HepG2 (cell line): ENCODE results near the gene DHX36. TPM values are rescaled to one million over a fixed set of nuclear protein-coding genes. Genes with fewer than 3 reads are reported as not detected.

Experiments
- ATAC-seq: fragments of 200-7000 bp; cut with Tn5 transposase; 3 replicates; pipeline ENCODE4 v1.9.1; 2020; ENCODE audit warnings: mild to moderate bottlenecking, moderate library complexity
- BruUV-seq: library from RNA; stranded (reverse); fragments of 400-500 nt; replicated peaks from 2 replicates; lab custom pipeline; 2021; lab: Mats Ljungman, UMichigan
- CTCF ChIA-PET: fragments of 300-600 bp; formaldehyde crosslinking; extraction: SDS; loops from one replicate; lab custom pipeline; 2021; ENCODE audit warnings: low total read pairs, inconsistent platforms, low intra/inter-chr PET ratio; lab: Yijun Ruan, JAX
- POLR2A ChIA-PET: fragments of 350-600 bp; sonication (Branson Sonifier 250); formaldehyde crosslinking; loops from one replicate; lab custom pipeline; 2020; ENCODE audit warnings: antibody characterized with exemption, inconsistent platforms; lab: Yijun Ruan, JAX
- DNase-seq: peaks from one replicate; pipeline ENCODE4 v3.0.0-alpha.2; 2015; ENCODE audit warnings: low spot score
- FAIRE-seq: peaks from 3 replicates; lab custom pipeline; 2011; peaks lifted over from hg19 to GRCh38; lab: Jason Lieb, UNC
- H2AFZ ChIP-seq: one replicate; pipeline ENCODE4 v1.6.1; 2011; ENCODE audit warnings: low read length, inconsistent platforms
- H3K27ac ChIP-seq: fragments of 300-600 bp; 3 replicates; pipeline ENCODE4 v1.8.0; 2011; ENCODE audit warnings: mixed run types, mild to moderate bottlenecking, mixed read lengths, low read length, inconsistent platforms; ENCODE audit not compliant: insufficient read depth; ENCODE audit errors: extremely low read length
- H3K27me3 ChIP-seq, 2 experiments: fragments of 200-600 bp in 1 of 2; 2 replicates in 1 of 2; 3 replicates in 1 of 2; pipeline versions ENCODE4 v1.6.0 to v1.8.0; 2011; ENCODE audit warnings: low read length in 2 of 2, mild to moderate bottlenecking in 2 of 2, moderate library complexity in 2 of 2, inconsistent platforms in 1 of 2; ENCODE audit not compliant: insufficient read depth in 2 of 2, control insufficient read depth in 1 of 2
- H3K36me3 ChIP-seq, 2 experiments: fragments of 200-600 bp in 1 of 2; replicated peaks in 1 of 2; 2 replicates in 1 of 2; 3 replicates in 1 of 2; pipeline versions ENCODE4 v1.5.1 to v1.8.0; 2011; ENCODE audit warnings: low read length in 2 of 2, inconsistent platforms in 1 of 2; ENCODE audit not compliant: insufficient read depth in 2 of 2, control insufficient read depth in 1 of 2
- H3K4me1 ChIP-seq: 2 replicates; pipeline ENCODE4 v1.5.1; 2012; ENCODE audit warnings: low read length, inconsistent platforms; ENCODE audit not compliant: insufficient read depth
- H3K4me2 ChIP-seq: 2 replicates; pipeline ENCODE4 v1.6.0; 2011; ENCODE audit warnings: low read depth, low read length, inconsistent platforms
- H3K4me3 ChIP-seq, 3 experiments: fragments of 200-600 bp in 1 of 3; sonication (generic), shearing (Covaris generic) in 1 of 3; replicated peaks in 1 of 3; 2 replicates each; pipeline ENCODE4 v1.5.1; 2011 to 2016; ENCODE audit warnings: low read length in 3 of 3, inconsistent platforms in 2 of 3, low read depth in 2 of 3, mild to moderate bottlenecking in 2 of 3, control low read depth in 1 of 3, mixed read lengths in 1 of 3; ENCODE audit not compliant: insufficient read depth in 1 of 3
- H3K79me2 ChIP-seq: one replicate; pipeline ENCODE4 v1.6.1; 2011; ENCODE audit warnings: low read length, inconsistent platforms; ENCODE audit not compliant: insufficient read depth
- H3K9ac ChIP-seq: 2 replicates; pipeline ENCODE4 v1.6.0; 2011; ENCODE audit warnings: mild to moderate bottlenecking, low read depth, low read length, inconsistent platforms; ENCODE audit not compliant: insufficient read depth
- H3K9me3 ChIP-seq: 2 replicates; pipeline ENCODE4 v1.5.1; 2012; ENCODE audit warnings: mild to moderate bottlenecking, low read length
- H4K20me1 ChIP-seq: 2 replicates; pipeline ENCODE4 v1.6.0; 2011; ENCODE audit warnings: inconsistent platforms, mild to moderate bottlenecking, low read length, moderate library complexity; ENCODE audit not compliant: insufficient read depth
- CAMTA2 ChIP-seq: sonication (generic); formaldehyde crosslinking; IDR thresholded peaks from 2 replicates; pipeline ENCODE4 v1.4.0; 2020; ENCODE audit warnings: mild to moderate bottlenecking, missing genetic modification reagents, borderline replicate concordance
- DR1 ChIP-seq: sonication (generic); formaldehyde crosslinking; IDR thresholded peaks from 2 replicates; pipeline ENCODE4 v1.8.0; 2021; ENCODE audit warnings: mild to moderate bottlenecking, missing genetic modification reagents, inconsistent platforms
- ELF1 ChIP-seq: sonication (generic); formaldehyde crosslinking; IDR thresholded peaks from 2 replicates; pipeline ENCODE4 v1.4.0; 2020; ENCODE audit warnings: missing genetic modification reagents
- GATAD1 ChIP-seq: IDR thresholded peaks from 2 replicates; pipeline ENCODE4 v1.6.1; 2016; ENCODE audit warnings: missing genetic modification reagents, missing compliant biosample characterization
- GMEB2 ChIP-seq: IDR thresholded peaks from 2 replicates; pipeline ENCODE4 v1.6.1; 2016; ENCODE audit warnings: missing biosample characterization, missing genetic modification reagents, low read depth
- MLX ChIP-seq: IDR thresholded peaks from 2 replicates; pipeline ENCODE4 v1.6.1; 2016
- NFIB ChIP-seq: sonication (generic); formaldehyde crosslinking; IDR thresholded peaks from 2 replicates; pipeline ENCODE4 v1.9.0; 2021; ENCODE audit warnings: missing genetic modification reagents, mild to moderate bottlenecking, borderline replicate concordance
- RFX3 ChIP-seq: IDR thresholded peaks from 2 replicates; pipeline ENCODE4 v1.6.1; 2016; ENCODE audit warnings: missing biosample characterization, missing genetic modification reagents
- SAP130 ChIP-seq: IDR thresholded peaks from 2 replicates; pipeline ENCODE4 v1.6.1; 2016; ENCODE audit warnings: low read depth
- SIX1 ChIP-seq: sonication (generic); formaldehyde crosslinking; IDR thresholded peaks from 2 replicates; pipeline ENCODE4 v1.4.0; 2020; ENCODE audit warnings: missing genetic modification reagents, borderline replicate concordance
- TFDP1 ChIP-seq: IDR thresholded peaks from 2 replicates; pipeline ENCODE4 v1.6.1; 2016; ENCODE audit warnings: missing compliant biosample characterization, missing genetic modification reagents, borderline replicate concordance
- ZKSCAN8 ChIP-seq: IDR thresholded peaks from 2 replicates; pipeline ENCODE4 v1.6.1; 2016; ENCODE audit warnings: borderline replicate concordance, missing genetic modification reagents, missing compliant biosample characterization
- ZNF207 ChIP-seq: fragments of 450-650 bp; IDR thresholded peaks from 2 replicates; pipeline ENCODE4 v1.6.1; 2016; ENCODE audit warnings: antibody characterized with exemption, borderline replicate concordance
- ZNF260 ChIP-seq: sonication (generic); formaldehyde crosslinking; IDR thresholded peaks from 2 replicates; pipeline ENCODE4 v1.4.0; 2020; ENCODE audit warnings: missing genetic modification reagents, low read depth, mild to moderate bottlenecking, borderline replicate concordance
- ZNF276 ChIP-seq: sonication (generic); formaldehyde crosslinking; IDR thresholded peaks from 2 replicates; pipeline ENCODE4 v1.4.0; 2020; ENCODE audit warnings: mild to moderate bottlenecking, low read depth, missing genetic modification reagents
- ZNF431 ChIP-seq: sonication (generic); formaldehyde crosslinking; IDR thresholded peaks from 2 replicates; pipeline ENCODE4 v1.9.0; 2022; ENCODE audit warnings: missing genetic modification reagents, low read depth, mild to moderate bottlenecking, borderline replicate concordance
- ZNF598 ChIP-seq: sonication (generic); formaldehyde crosslinking; IDR thresholded peaks from 2 replicates; pipeline ENCODE4 v1.5.1; 2020; ENCODE audit warnings: mild to moderate bottlenecking, missing genetic modification reagents, borderline replicate concordance
- WGBS: methylation state at CpG from one replicate; pipeline ENCODE4 v1.1.6; 2017; ENCODE audit warnings: low lambda C conversion rate; 5-methylcytosine and 5-hydroxymethylcytosine counted together
- in situ Hi-C: cut with HindIII; loops from 2 replicates; pipeline ENCODE4 v1.10.0; 2017; ENCODE audit warnings: low pct_unique_long_range_greater_than_20kb; ENCODE audit not compliant: extremely low pct_ligation_motif_present
- intact Hi-C: fragments of 100-400 bp; cut with micrococcal nuclease; formaldehyde crosslinking; loops from one replicate; pipeline ENCODE4 v1.10.0; 2022; ENCODE audit not compliant: unreplicated experiment
- polyA plus RNA-seq, 8 experiments: library from polyadenylated mRNA; depleted of rRNA in 3 of 8; stranded (reverse) in 7 of 8; unstranded in 1 of 8; fragments of >200 nt; fragmentation: Illumina TruSeq in 4 of 8; extraction: Trizol in 4 of 8; gene quantifications; 2 replicates each; pipeline versions ENCODE4 v1.2.1 to v1.2.3, GENCODE V29; 2011 to 2016; ENCODE audit warnings: low read depth in 4 of 8, missing spikeins in 1 of 8, mixed read lengths in 1 of 8; ENCODE audit not compliant: insufficient read depth in 1 of 8
- total RNA-seq, 5 experiments: library from RNA; depleted of rRNA; stranded (reverse); fragments of >200 nt; fragmentation: Illumina TruSeq; extraction: Trizol; gene quantifications; 2 replicates each; pipeline ENCODE4 v1.2.3, GENCODE V29; 2016; ENCODE audit warnings: low read depth in 1 of 5

Gene DHX36
- total and polyA plus RNA-seq, 2 of the 13 experiments (the other 11 are each of a cell fraction or from before 2014, with no cell fraction given), result 30.3 to 44.2 TPM

- intact Hi-C loops (no loop called here), in situ Hi-C loops (no loop called here)
- DNase-seq (no peak), FAIRE-seq (no peak), ATAC-seq (no peak)
- POLR2A ChIA-PET, result no interaction called here
- no peaks in the 10 kb centered on the region for H3K36me3 ChIP-seq
- no TSS peak for BruUV-seq
- H3K79me2 ChIP-seq, result no peaks in the 10 kb centered on the region
- H3K4me1 ChIP-seq, result no peaks in the 10 kb centered on the region
- H3K9me3 ChIP-seq, result no peaks in the 10 kb centered on the region
- no peak overlapping the region for H3K9ac ChIP-seq
- TF ChIP-seq GATAD1 (CRISPR knock-in tag) (no peak), ZNF431 (CRISPR knock-in tag) (no peak), RFX3 (no peak), TFDP1 (no peak), CAMTA2 (CRISPR knock-in tag) (no peak), ZNF598 (CRISPR knock-in tag) (no peak), DR1 (CRISPR knock-in tag) (no peak), NFIB (CRISPR knock-in tag) (no peak), ZNF260 (CRISPR knock-in tag) (no peak), ELF1 (CRISPR knock-in tag) (no peak), ZKSCAN8 (no peak), SIX1 (CRISPR knock-in tag) (no peak), GMEB2 (CRISPR knock-in tag) (no peak), SAP130 (CRISPR knock-in tag) (no peak), ZNF276 (CRISPR knock-in tag) (no peak), MLX (no peak), ZNF207 (no peak)
- no peaks in the 10 kb centered on the region for H3K27me3 ChIP-seq
- 69% methylated on average over 6 of the region's 6 CpGs for WGBS
- no peak overlapping the region for H3K4me3 ChIP-seq
- CTCF ChIA-PET, result no interaction called here
- no peak overlapping the region for H2AFZ ChIP-seq
- no peak overlapping the region for H3K4me2 ChIP-seq
- no peak overlapping the region for H3K27ac ChIP-seq
- H4K20me1 ChIP-seq, result no peaks in the 10 kb centered on the region
Measured at GRCh38 chr3:154240235-154240634, 84.1 kb downstream of the DHX36 start.
